ENCODE results near the gene CABP4. TPM values are rescaled to one million over a fixed set of nuclear protein-coding genes. Genes with fewer than 3 reads are reported as not detected.

CABP4 gene
- total RNA-seq, 1 experiment from 2014 or later: 2.5 TPM

GRCh38 chr11:67440229-67441097 lies 14.7 kb upstream of the CABP4 start:
- Histone ChIP-seq H2AFZ (no peak overlapping the region), H3K4me2 (no peak overlapping the region), H3K79me2 (ENCODE audit: low read depth) (peaks cover 20% of the 10 kb centered on the region), H3F3A (ENCODE audit: insufficient read depth, low read depth) (peaks cover 37% of the 10 kb centered on the region), H3K9me2 (ENCODE audit: insufficient read depth) (no peaks in the 10 kb centered on the region), H3K27me3 (ENCODE audit: insufficient read depth, low read depth) (no peaks in the 10 kb centered on the region), H3K4me3 (no peak overlapping the region), H4K20me1 (ENCODE audit: insufficient read depth) (0 out of 2 replicates have a peak, but pooled peaks cover 6% of the 10 kb centered on the region), H3K27ac (no peak overlapping the region), H3K4me1 (replicated peaks; ENCODE audit: insufficient read depth) (peaks cover 13% of the 10 kb centered on the region), H3K36me3 (ENCODE audit: low read depth) (no peaks in the 10 kb centered on the region; the same call in none of the 2 replicates), H3K9me3 (ENCODE audit: insufficient read depth, low read depth) (no peaks in the 10 kb centered on the region)
- no peak for TF ChIP-seq EZH2 (IDR thresholded peaks at IDR 0.05; ENCODE audit: low read depth)
- TF ChIP-seq CTCF (conservative IDR thresholded peaks at IDR 0.05): no peak
- ChIA-PET POLR2A (ENCODE audit: unreplicated experiment) (no interaction called here), CTCF (no interaction called here)
- no TSS peak for BruUV-seq (replicated peaks)
- DNase-seq: no peak
- intact Hi-C loops (cut with micrococcal nuclease; ENCODE audit: unreplicated experiment): loop anchor here (5.0 kb wide), 1 partner anchor 67 kb away; the partner anchor contains the start of genes CDK2AP2 and PITPNM1

DNA sequence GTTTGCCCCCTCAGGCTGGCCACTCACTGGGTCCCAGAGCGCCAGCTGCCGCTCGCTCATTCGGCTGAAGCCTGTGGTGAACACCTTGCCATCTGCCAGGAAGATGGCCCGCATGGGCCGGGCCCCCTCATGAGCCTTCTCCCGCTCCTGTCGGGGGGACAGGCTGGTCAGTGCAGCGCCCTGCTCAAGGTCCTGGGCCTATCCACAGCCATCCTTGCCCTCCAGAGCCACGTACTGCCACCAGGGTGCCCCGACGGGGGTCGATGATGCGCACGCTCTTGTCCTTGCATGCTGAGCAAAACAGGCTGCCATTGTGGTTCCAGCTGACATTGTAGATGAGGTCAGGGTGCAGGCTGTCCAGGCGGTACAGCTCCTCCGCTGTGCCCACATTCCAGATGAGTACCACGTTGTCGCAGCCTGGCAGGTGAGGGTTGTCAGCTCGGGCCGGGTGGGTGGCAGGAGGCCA lies 14.0 kb upstream of the CABP4 start:
- Histone ChIP-seq H3K4me2 (no peak overlapping the region), H2AFZ (no peak overlapping the region), H4K20me1 (ENCODE audit: insufficient read depth) (0 out of 2 replicates have a peak, but pooled peaks cover 6% of the 10 kb centered on the region), H3F3A (ENCODE audit: insufficient read depth, low read depth) (peaks cover 37% of the 10 kb centered on the region), H3K36me3 (ENCODE audit: low read depth) (no peaks in the 10 kb centered on the region; the same call in none of the 2 replicates), H3K27ac (no peak overlapping the region), H3K79me2 (ENCODE audit: low read depth) (peaks cover 20% of the 10 kb centered on the region), H3K4me3 (no peak overlapping the region), H3K27me3 (ENCODE audit: insufficient read depth, low read depth) (no peaks in the 10 kb centered on the region), H3K4me1 (replicated peaks; ENCODE audit: insufficient read depth) (peaks cover 13% of the 10 kb centered on the region), H3K9me2 (ENCODE audit: insufficient read depth) (no peaks in the 10 kb centered on the region), H3K9me3 (ENCODE audit: insufficient read depth, low read depth) (no peaks in the 10 kb centered on the region)
- TF ChIP-seq CTCF (conservative IDR thresholded peaks at IDR 0.05) (no peak), EZH2 (IDR thresholded peaks at IDR 0.05; ENCODE audit: low read depth) (no peak)
- DNase-seq: no peak
- ChIA-PET CTCF (no interaction called here), POLR2A (ENCODE audit: unreplicated experiment) (interaction anchor here (0.6 to 0.7 kb wide), 2 partner anchors 90 to 388 kb away, joined by 6 to 14 read pairs; no protein-coding TSS in a partner anchor)
- intact Hi-C loops (cut with micrococcal nuclease; ENCODE audit: unreplicated experiment): loop anchor here (5.0 kb wide), 1 partner anchor 66 kb away; the partner anchor contains the start of genes CDK2AP2 and PITPNM1
- BruUV-seq (replicated peaks): no TSS peak

- Histone ChIP-seq H3K9me3 (ENCODE audit: insufficient read depth, low read depth) (no peaks in the 10 kb centered on the region), H3K79me2 (ENCODE audit: low read depth) (peaks cover 20% of the 10 kb centered on the region), H3K4me1 (replicated peaks; ENCODE audit: insufficient read depth) (peaks cover 13% of the 10 kb centered on the region), H3F3A (ENCODE audit: insufficient read depth, low read depth) (peaks cover 37% of the 10 kb centered on the region), H3K4me2 (peak overlapping the region; percentile 87), H3K36me3 (ENCODE audit: low read depth) (no peaks in the 10 kb centered on the region; the same call in none of the 2 replicates), H3K9me2 (ENCODE audit: insufficient read depth) (no peaks in the 10 kb centered on the region), H3K4me3 (peak overlapping the region; percentile 70; the same call in 1 of the 2 replicates), H3K27me3 (ENCODE audit: insufficient read depth, low read depth) (no peaks in the 10 kb centered on the region), H2AFZ (no peak overlapping the region), H3K27ac (no peak overlapping the region), H4K20me1 (ENCODE audit: insufficient read depth) (0 out of 2 replicates have a peak, but pooled peaks cover 6% of the 10 kb centered on the region)
- BruUV-seq (replicated peaks): no TSS peak
- POLR2A ChIA-PET (ENCODE audit: unreplicated experiment): interaction anchor here (0.6 to 0.7 kb wide), 2 partner anchors 90 to 388 kb away, joined by 6 to 14 read pairs; no protein-coding TSS in a partner anchor
- CTCF ChIA-PET: no interaction called here
- intact Hi-C loops (cut with micrococcal nuclease; ENCODE audit: unreplicated experiment): loop anchor here (2.0 to 5.0 kb wide), 2 partner anchors 27 to 65 kb away; partner anchors contain the start of genes CDK2AP2, PITPNM1 and TMEM134
- no peak for DNase-seq
- TF ChIP-seq CTCF (conservative IDR thresholded peaks at IDR 0.05) (no peak), EZH2 (IDR thresholded peaks at IDR 0.05; ENCODE audit: low read depth) (no peak)
Measured at GRCh38 chr11:67441731-67442351, 13.3 kb upstream of the CABP4 start.
